Neutrophil (primary cell): ENCODE results near the gene MAMDC4.
"Not testable (repeated sequence)": the region's sequence is repeated elsewhere in the genome, so short reads cannot be mapped to it uniquely, and the experiment has no call there.

ENCODE experiments used
- H3K27ac ChIP-seq: fragments of 200-600 bp; sonication (generic); 2 replicates; pipeline ENCODE4 v1.5.1; 2016; ENCODE audit warnings: mild to moderate bottlenecking, moderate library complexity
- H3K27me3 ChIP-seq: fragments of 200-600 bp; sonication (generic); 2 replicates; pipeline ENCODE4 v1.6.0; 2016; ENCODE audit warnings: mild to moderate bottlenecking
- H3K36me3 ChIP-seq: fragments of 200-600 bp; sonication (generic); 2 replicates; pipeline ENCODE4 v1.5.1; 2017
- H3K4me1 ChIP-seq, 2 experiments: fragments of 200-600 bp in 1 of 2; sonication (generic) in 1 of 2; 1 replicate in 1 of 2; 2 replicates in 1 of 2; pipeline versions ENCODE4 v1.5.1 to v1.6.1; 2013 to 2016; ENCODE audit warnings: low read depth in 1 of 2, low read length in 1 of 2, mild to moderate bottlenecking in 1 of 2, moderate library complexity in 1 of 2; ENCODE audit not compliant: control insufficient read depth in 1 of 2, insufficient read depth in 1 of 2
- H3K4me3 ChIP-seq, 2 experiments: fragments of 200-600 bp in 1 of 2; sonication (generic) in 1 of 2; 1 replicate in 1 of 2; 2 replicates in 1 of 2; pipeline ENCODE4 v1.5.1; 2013 to 2016; ENCODE audit warnings: low read depth in 1 of 2, low read length in 1 of 2, mild to moderate bottlenecking in 1 of 2, moderate library complexity in 1 of 2
- H3K9me3 ChIP-seq: fragments of 200-600 bp; sonication (generic); 2 replicates; pipeline ENCODE4 v1.5.1; 2016
- CTCF ChIP-seq: fragments of 200-600 bp; sonication (generic); IDR thresholded peaks from 2 replicates; pipeline ENCODE4 v1.5.1; 2016; ENCODE audit warnings: antibody characterized with exemption

MAMDC4 gene

GRCh38 chr9:136868644-136869043 is 16.5 kb downstream of the MAMDC4 start:
- TF ChIP-seq CTCF, result no peak

DNA sequence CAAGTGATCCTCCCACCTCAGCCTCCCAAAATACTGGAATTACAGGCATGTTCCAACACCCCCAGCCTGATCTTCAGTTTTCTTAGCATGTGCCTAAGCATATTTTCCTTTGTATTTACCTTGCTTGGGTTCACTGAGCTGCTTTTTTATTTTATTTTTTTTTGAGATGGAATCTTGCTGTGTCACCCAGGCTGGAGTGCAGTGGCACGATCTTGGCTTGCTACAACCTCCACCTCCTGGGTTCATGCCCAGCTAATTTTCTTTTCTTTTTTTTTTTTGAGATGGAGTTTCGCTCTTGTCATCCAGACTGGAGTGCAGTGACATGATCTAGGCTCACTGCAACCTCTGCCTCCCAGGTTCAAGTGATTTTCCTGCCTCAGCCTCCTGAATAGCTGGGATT is 17.5 kb downstream of the MAMDC4 start:
- H3K9me3 ChIP-seq, H3K4me3 ChIP-seq, H3K27me3 ChIP-seq, H3K36me3 ChIP-seq, H3K27ac ChIP-seq: not testable (repeated sequence)
- peaks cover 13 to 14% of the 10 kb centered on the region in 2 experiments for H3K4me1 ChIP-seq

More at GRCh38 chr9:136868644-136869043, 16.5 kb downstream of the MAMDC4 start:
- Histone ChIP-seq H3K4me3 (no peak overlapping the region), H3K36me3 (peaks cover 3% of the 10 kb centered on the region), H3K4me1 (peaks cover 13 to 15% of the 10 kb centered on the region in 2 experiments), H3K9me3 (no peaks in the 10 kb centered on the region), H3K27ac (no peak overlapping the region), H3K27me3 (no peaks in the 10 kb centered on the region)

DNA sequence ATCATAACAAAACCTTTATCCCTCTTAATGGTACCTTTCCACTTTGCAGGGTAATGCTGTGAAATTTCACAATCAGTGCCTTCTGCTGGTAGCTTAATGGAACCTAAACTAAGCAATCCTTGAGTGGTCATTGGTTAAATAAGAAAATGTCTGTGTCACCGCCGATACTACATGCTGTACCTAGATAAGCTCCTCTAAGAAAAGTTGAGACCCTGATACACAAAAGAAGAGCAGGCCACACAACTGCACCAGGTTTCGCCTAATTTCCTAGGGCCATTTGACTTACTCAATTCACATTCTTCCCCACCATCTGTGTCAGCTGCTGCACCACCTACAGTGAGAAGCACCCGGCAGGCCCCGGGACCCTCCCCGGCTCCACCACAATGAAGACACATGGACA is 23.0 kb downstream of the MAMDC4 start:
- H3K27me3 ChIP-seq, result peaks cover 10% of the 10 kb centered on the region
- H3K4me1 ChIP-seq, result no peaks in the 10 kb centered on the region
- TF ChIP-seq CTCF, result no peak
- no peaks in the 10 kb centered on the region for H3K36me3 ChIP-seq
- H3K27ac ChIP-seq, result no peak overlapping the region
- H3K4me3 ChIP-seq, result no peak overlapping the region
- no peaks in the 10 kb centered on the region for H3K9me3 ChIP-seq

GRCh38 chr9:136876476-136876875 is 24.3 kb downstream of the MAMDC4 start:
- no peak for TF ChIP-seq CTCF
- Histone ChIP-seq H3K36me3 (no peaks in the 10 kb centered on the region), H3K4me1 (no peaks in the 10 kb centered on the region), H3K4me3 (no peak overlapping the region), H3K27me3 (peaks cover 15% of the 10 kb centered on the region), H3K27ac (no peak overlapping the region), H3K9me3 (no peaks in the 10 kb centered on the region)

- TF ChIP-seq CTCF, result no peak
- Histone ChIP-seq H3K27ac (no peak overlapping the region), H3K36me3 (no peaks in the 10 kb centered on the region), H3K4me3 (no peak overlapping the region), H3K9me3 (no peaks in the 10 kb centered on the region), H3K4me1 (peaks cover 4 to 12% of the 10 kb centered on the region in 2 experiments), H3K27me3 (peaks cover 32% of the 10 kb centered on the region)
These were observed 28.5 kb downstream of the MAMDC4 start for GRCh38 chr9:136880651-136881050.

DNA sequence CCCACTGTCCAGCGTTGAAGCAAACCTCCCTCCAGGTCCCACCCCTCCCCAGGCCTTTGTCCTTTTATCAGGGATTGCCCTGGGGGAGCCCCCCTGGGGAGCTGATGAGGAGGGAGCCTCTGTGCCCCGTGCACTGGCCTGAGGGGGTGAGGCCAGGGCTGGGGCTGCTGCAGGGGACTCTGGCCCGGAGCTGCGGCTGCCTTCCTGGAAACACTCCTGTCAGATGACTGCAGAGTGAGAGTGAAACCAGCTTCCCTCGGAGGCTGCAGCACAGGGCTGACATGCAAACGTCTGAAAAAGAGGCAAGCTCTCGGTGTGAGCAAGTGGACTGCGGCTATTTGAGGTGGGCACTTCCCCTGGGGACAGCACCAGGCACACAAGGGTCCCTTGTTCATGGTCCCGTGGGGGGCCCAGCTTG is 29.6 kb downstream of the MAMDC4 start:
- Histone ChIP-seq H3K4me1 (peaks cover 8 to 17% of the 10 kb centered on the region in 2 experiments), H3K27me3 (peaks cover 29% of the 10 kb centered on the region), H3K36me3 (no peaks in the 10 kb centered on the region), H3K9me3 (no peaks in the 10 kb centered on the region), H3K27ac (no peak overlapping the region), H3K4me3 (no peak overlapping the region)
- no peak for TF ChIP-seq CTCF
